ENCODE data around the gene KCNIP1.

Gene KCNIP1

GRCh38 chr5:170630711-170631141 lies 126.9 kb downstream of the KCNIP1 start:
- Histone ChIP-seq H4K20me1 (ENCODE audit: insufficient read depth, low read length) (no peaks in the 10 kb centered on the region), H3F3A (ENCODE audit: insufficient read depth, low read length) (no peaks in the 10 kb centered on the region), H3K9ac (ENCODE audit: low read length) (no peak overlapping the region), H3K9me3 (ENCODE audit: low read length) (no peaks in the 10 kb centered on the region), H3K4me3 (ENCODE audit: low read depth, low read length, poor library complexity, severe bottlenecking) (no peak overlapping the region), H3K36me3 (ENCODE audit: insufficient read depth, low read length) (no peaks in the 10 kb centered on the region), H3K27ac (ENCODE audit: low read depth, low read length, poor library complexity, severe bottlenecking) (no peak overlapping the region), H3K79me2 (ENCODE audit: insufficient read depth, low read length) (no peaks in the 10 kb centered on the region), H3K9me2 (ENCODE audit: low read depth, low read length) (no peaks in the 10 kb centered on the region), H3K4me2 (ENCODE audit: low read length) (no peak overlapping the region), H3K4me1 (ENCODE audit: insufficient read depth, low read length, severe bottlenecking) (no peaks in the 10 kb centered on the region), H2AFZ (ENCODE audit: low read length) (no peak overlapping the region), H3K27me3 (ENCODE audit: insufficient read depth, low read length) (no peaks in the 10 kb centered on the region)
- TF ChIP-seq CTCF (IDR thresholded peaks at IDR 0.05; ENCODE audit: low read length) (no peak), EZH2 (IDR thresholded peaks at IDR 0.05; ENCODE audit: borderline replicate concordance, low read length) (no peak)

- H3K36me3 ChIP-seq (ENCODE audit: insufficient read depth, low read length): no peaks in the 10 kb centered on the region
- TF ChIP-seq EZH2 (IDR thresholded peaks at IDR 0.05; ENCODE audit: borderline replicate concordance, low read length) (no peak), CTCF (IDR thresholded peaks at IDR 0.05; ENCODE audit: low read length) (no peak)
- H3K79me2 ChIP-seq (ENCODE audit: insufficient read depth, low read length): no peaks in the 10 kb centered on the region
- no peak overlapping the region for H2AFZ ChIP-seq (ENCODE audit: low read length)
- H3K9me2 ChIP-seq (ENCODE audit: low read depth, low read length): no peaks in the 10 kb centered on the region
- H3K9me3 ChIP-seq (ENCODE audit: low read length): no peaks in the 10 kb centered on the region
- no peak overlapping the region for H3K9ac ChIP-seq (ENCODE audit: low read length)
- H3K4me1 ChIP-seq (ENCODE audit: insufficient read depth, low read length, severe bottlenecking): no peaks in the 10 kb centered on the region
- no peaks in the 10 kb centered on the region for H3F3A ChIP-seq (ENCODE audit: insufficient read depth, low read length)
- no peak overlapping the region for H3K4me3 ChIP-seq (ENCODE audit: low read depth, low read length, poor library complexity, severe bottlenecking)
- no peaks in the 10 kb centered on the region for H3K27me3 ChIP-seq (ENCODE audit: insufficient read depth, low read length)
- H4K20me1 ChIP-seq (ENCODE audit: insufficient read depth, low read length): no peaks in the 10 kb centered on the region
- H3K27ac ChIP-seq (ENCODE audit: low read depth, low read length, poor library complexity, severe bottlenecking): no peak overlapping the region
- no peak overlapping the region for H3K4me2 ChIP-seq (ENCODE audit: low read length)
Observed at GRCh38 chr5:170631466-170632195, 127.8 kb downstream of the KCNIP1 start.

DNA sequence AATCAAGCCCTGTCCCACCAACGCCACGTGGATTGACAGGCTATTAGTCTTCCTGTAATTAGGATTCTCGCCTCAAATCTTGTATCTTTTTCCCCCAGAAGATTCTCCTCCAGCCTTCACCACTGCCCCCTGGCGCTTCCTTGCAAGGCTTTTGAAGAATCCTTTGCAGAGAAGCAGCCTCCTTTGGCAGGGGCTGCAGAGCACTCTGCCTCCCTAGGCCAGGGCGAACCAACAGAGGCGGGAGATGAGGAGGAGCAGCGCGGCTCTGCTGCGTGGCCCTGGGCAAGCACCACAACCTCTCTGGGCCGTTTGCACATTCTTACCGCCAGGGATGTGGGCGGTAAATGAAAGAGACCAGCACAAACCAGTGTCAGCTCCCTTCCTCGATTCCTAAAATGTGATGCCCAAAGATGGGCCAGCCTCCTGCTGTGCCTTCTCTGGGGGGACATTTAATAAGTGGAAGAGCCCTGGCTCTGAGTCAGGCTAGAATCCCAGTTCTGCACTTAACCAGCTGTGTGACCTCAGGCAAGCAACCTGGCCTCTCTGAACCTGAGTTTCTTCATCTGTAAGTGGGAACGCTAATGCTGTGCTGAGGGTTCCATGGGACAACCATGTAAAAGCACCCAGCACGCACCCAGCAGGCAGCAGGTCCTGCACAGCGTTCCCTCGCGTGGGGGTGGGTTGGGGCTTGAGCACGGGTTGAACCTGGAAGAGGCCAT lies 128.6 kb downstream of the KCNIP1 start:
- no peak overlapping the region for H3K4me3 ChIP-seq (ENCODE audit: low read depth, low read length, poor library complexity, severe bottlenecking)
- no peaks in the 10 kb centered on the region for H4K20me1 ChIP-seq (ENCODE audit: insufficient read depth, low read length)
- H3K4me1 ChIP-seq (ENCODE audit: insufficient read depth, low read length, severe bottlenecking): no peaks in the 10 kb centered on the region
- no peaks in the 10 kb centered on the region for H3K9me2 ChIP-seq (ENCODE audit: low read depth, low read length)
- no peaks in the 10 kb centered on the region for H3F3A ChIP-seq (ENCODE audit: insufficient read depth, low read length)
- no peak overlapping the region for H2AFZ ChIP-seq (ENCODE audit: low read length)
- H3K9ac ChIP-seq (ENCODE audit: low read length): no peak overlapping the region
- no peaks in the 10 kb centered on the region for H3K27me3 ChIP-seq (ENCODE audit: insufficient read depth, low read length)
- no peak overlapping the region for H3K4me2 ChIP-seq (ENCODE audit: low read length)
- TF ChIP-seq EZH2 (IDR thresholded peaks at IDR 0.05; ENCODE audit: borderline replicate concordance, low read length): no peak
- TF ChIP-seq CTCF (IDR thresholded peaks at IDR 0.05; ENCODE audit: low read length): no peak
- no peaks in the 10 kb centered on the region for H3K36me3 ChIP-seq (ENCODE audit: insufficient read depth, low read length)
- no peaks in the 10 kb centered on the region for H3K79me2 ChIP-seq (ENCODE audit: insufficient read depth, low read length)
- no peak overlapping the region for H3K27ac ChIP-seq (ENCODE audit: low read depth, low read length, poor library complexity, severe bottlenecking)
- no peaks in the 10 kb centered on the region for H3K9me3 ChIP-seq (ENCODE audit: low read length)
